HCT116 (cell line): ENCODE data around the gene GPC5. TPM values are rescaled to one million over a fixed set of nuclear protein-coding genes. Genes with fewer than 3 reads are reported as not detected.

ENCODE experiments used
- ATAC-seq: fragments of 200-7000 bp; cut with Tn5 transposase; 2 replicates; pipeline ENCODE4 v1.9.1; 2020; ENCODE audit warnings: mild to moderate bottlenecking, moderate library complexity
- BruUV-seq: library from RNA; stranded (reverse); fragments of 400-500 nt; replicated peaks from 2 replicates; lab custom pipeline; 2021; lab: Mats Ljungman, UMichigan
- CTCF ChIA-PET: fragments of 300-600 bp; sonication (Branson Sonifier 250); formaldehyde crosslinking; loops from one replicate; lab custom pipeline; 2021; ENCODE audit warnings: antibody characterized with exemption; lab: Charles Lee
- POLR2A ChIA-PET: fragments of 300-600, 350-600 bp; sonication (Branson Sonifier 250); formaldehyde crosslinking; loops from one replicate; lab custom pipeline; 2021; ENCODE audit warnings: antibody characterized with exemption; lab: Charles Lee
- RAD21 ChIA-PET, 2 experiments: fragments of 300-600 bp; sonication (Branson Sonifier 250); formaldehyde crosslinking; loops; one replicate each; lab custom pipeline; 2023; ENCODE audit warnings: low total read pairs in 2 of 2; ENCODE audit not compliant: uncharacterized antibody in 2 of 2, unreplicated experiment in 2 of 2, low non-redundant PET in 1 of 2; lab: Charles Lee
- DNase-seq: peaks from one replicate; pipeline ENCODE4 v3.0.0-alpha.2; 2010; ENCODE audit warnings: low read depth, low spot score
- H2AFZ ChIP-seq: fragments of 200-600 bp; shearing (Covaris generic), sonication (generic); 2 replicates; pipeline ENCODE4 v1.6.1; 2017; ENCODE audit warnings: low read depth, mixed run types, mixed read lengths, antibody characterized with exemption, low read length; ENCODE audit not compliant: poor library complexity, severe bottlenecking
- H3K27ac ChIP-seq: 2 replicates; pipeline ENCODE4 v1.5.1; 2012; ENCODE audit warnings: low read depth, low read length
- H3K27me3 ChIP-seq: fragments of 200-600 bp; sonication (generic); 2 replicates; pipeline ENCODE4 v1.6.1; 2016; ENCODE audit warnings: mixed run types, low read length, mixed read lengths; ENCODE audit not compliant: insufficient read depth
- H3K36me3 ChIP-seq, 2 experiments: fragments of 200-500 bp in 1 of 2; fragments of 200-600 bp in 1 of 2; sonication (Bioruptor generic) in 1 of 2; sonication (generic) in 1 of 2; 2 replicates each; pipeline versions ENCODE4 v1.5.1 to v1.6.1; 2014 to 2016; ENCODE audit warnings: low read length in 2 of 2, inconsistent platforms in 1 of 2, mixed read lengths in 1 of 2, mixed run types in 1 of 2; ENCODE audit not compliant: insufficient read depth in 2 of 2, control insufficient read depth in 1 of 2
- H3K4me1 ChIP-seq, 2 experiments: fragments of 200-600 bp in 1 of 2; sonication (generic) in 1 of 2; 2 replicates each; pipeline versions ENCODE4 v1.5.1 to v1.6.1; 2012 to 2017; ENCODE audit warnings: low read length in 2 of 2, inconsistent platforms in 1 of 2, mild to moderate bottlenecking in 1 of 2, mixed read lengths in 1 of 2, mixed run types in 1 of 2, moderate library complexity in 1 of 2; ENCODE audit not compliant: insufficient read depth in 2 of 2, control insufficient read depth in 1 of 2
- H3K4me2 ChIP-seq: fragments of 200-600 bp; sonication (generic); 2 replicates; pipeline ENCODE4 v1.6.1; 2017; ENCODE audit warnings: mixed run types, low read length, mixed read lengths
- H3K4me3 ChIP-seq, 2 experiments: fragments of 200-600 bp in 1 of 2; sonication (generic) in 1 of 2; replicated peaks in 1 of 2; 2 replicates each; pipeline ENCODE4 v1.5.1; 2011 to 2016; ENCODE audit warnings: low read length in 2 of 2, control low read depth in 1 of 2, low read depth in 1 of 2, mild to moderate bottlenecking in 1 of 2, mixed read lengths in 1 of 2, mixed run types in 1 of 2
- H3K79me2 ChIP-seq: fragments of 200-600 bp; sonication (generic); 2 replicates; pipeline ENCODE4 v1.6.1; 2017; ENCODE audit warnings: mild to moderate bottlenecking, mixed run types, low read length, moderate library complexity, mixed read lengths; ENCODE audit not compliant: insufficient read depth
- H3K9ac ChIP-seq: fragments of 200-600 bp; sonication (generic); 2 replicates; pipeline ENCODE4 v1.6.1; 2016; ENCODE audit warnings: low read length, mixed read lengths
- H3K9me2 ChIP-seq: fragments of 200-600 bp; sonication (generic), shearing (Covaris generic); 2 replicates; pipeline ENCODE4 v1.6.1; 2017; ENCODE audit warnings: mixed run types, mild to moderate bottlenecking, moderate library complexity; ENCODE audit not compliant: insufficient read depth
- H3K9me3 ChIP-seq, 2 experiments: fragments of 200-500 bp in 1 of 2; fragments of 200-600 bp in 1 of 2; sonication (Bioruptor generic) in 1 of 2; sonication (generic) in 1 of 2; 2 replicates each; pipeline ENCODE4 v1.6.1; 2014 to 2017; ENCODE audit warnings: low read length in 2 of 2, mixed read lengths in 2 of 2, inconsistent platforms in 1 of 2, low read depth in 1 of 2, mild to moderate bottlenecking in 1 of 2, mixed run types in 1 of 2, moderate library complexity in 1 of 2; ENCODE audit not compliant: control insufficient read depth in 1 of 2, insufficient read depth in 1 of 2
- H4K20me1 ChIP-seq: fragments of 200-600 bp; sonication (generic), shearing (Covaris generic); 2 replicates; pipeline ENCODE4 v1.6.1; 2017; ENCODE audit warnings: mixed run types, mild to moderate bottlenecking, moderate library complexity; ENCODE audit not compliant: insufficient read depth
- EZH2phosphoT487 ChIP-seq: fragments of 200-600 bp; IDR thresholded peaks from 2 replicates; pipeline ENCODE4 v1.6.1; 2018; ENCODE audit warnings: antibody characterized with exemption, borderline replicate concordance
- POLR2AphosphoS5 ChIP-seq: IDR thresholded peaks from 2 replicates; pipeline ENCODE4 v1.6.1; 2011; ENCODE audit warnings: mild to moderate bottlenecking, low read depth, low read length, moderate library complexity
- RAD21 ChIP-seq: IDR thresholded peaks from 2 replicates; pipeline ENCODE4 v1.6.1; 2012; ENCODE audit warnings: low read depth, mild to moderate bottlenecking
- SIN3A ChIP-seq: IDR thresholded peaks from 2 replicates; pipeline ENCODE4 v1.6.1; 2012; ENCODE audit warnings: low read depth
- TCF7L2 ChIP-seq: IDR thresholded peaks from 2 replicates; pipeline ENCODE4 v1.7.0; 2011; ENCODE audit warnings: borderline replicate concordance, inconsistent platforms; ENCODE audit not compliant: insufficient read depth, insufficient read length; ENCODE audit errors: extremely low read depth
- intact Hi-C: fragments of 100-400 bp; cut with micrococcal nuclease; formaldehyde crosslinking; loops from 2 replicates; pipeline ENCODE4 v1.10.0; 2022
- total RNA-seq: library from RNA; stranded (reverse); gene quantifications from one replicate; pipeline ENCODE4 v1.2.1, GENCODE V29; 2021; ENCODE audit not compliant: unreplicated experiment
- TF ChIP-seq, protein P1 (sequence below), 3 experiments: fragments of 200-600 bp in 1 of 3; sonication (generic) in 1 of 3; IDR thresholded peaks in 2 of 3; conservative IDR thresholded peaks in 1 of 3; 2 replicates each; pipeline ENCODE4 v1.5.1; 2012 to 2017; ENCODE audit warnings: low read depth in 2 of 3, low read length in 2 of 3, antibody characterized with exemption in 1 of 3, borderline replicate concordance in 1 of 3, control low read depth in 1 of 3, mild to moderate bottlenecking in 1 of 3, mixed read lengths in 1 of 3, mixed run types in 1 of 3, moderate library complexity in 1 of 3; ENCODE audit not compliant: insufficient read depth in 1 of 3
- TF ChIP-seq, protein P2 (sequence below): IDR thresholded peaks from 2 replicates; pipeline ENCODE4 v1.6.1; 2012

The GPC5 gene
- total RNA-seq, 1 experiment from 2014 or later: not detected

DNA sequence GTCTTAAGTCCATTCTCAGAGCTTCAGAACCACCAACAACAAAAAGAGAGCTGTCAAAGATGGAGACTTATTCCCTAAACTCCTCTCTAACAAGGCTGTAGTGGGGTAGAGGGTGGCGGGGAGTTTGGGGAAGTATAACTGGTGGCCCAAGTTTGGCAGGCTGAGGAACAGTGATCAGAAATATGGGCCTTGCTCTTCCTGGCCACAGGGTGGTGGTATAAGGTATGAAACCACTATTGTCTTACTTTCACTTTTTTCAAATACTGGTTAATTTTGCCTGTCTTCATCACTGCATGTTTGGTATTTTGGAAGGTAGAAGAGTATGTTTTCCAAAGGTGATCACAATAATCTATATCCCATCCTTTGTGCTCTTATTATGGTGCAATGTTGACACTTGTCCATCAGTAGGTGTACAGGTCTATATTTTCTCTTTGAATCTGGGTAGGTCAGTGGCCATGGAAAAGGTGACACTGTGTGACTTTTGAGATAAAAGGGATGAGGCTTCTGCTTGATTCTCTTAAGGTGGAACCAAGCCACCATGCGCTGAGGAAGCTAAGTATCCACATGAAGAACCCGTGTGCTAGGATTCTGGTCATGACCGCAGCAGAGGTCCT lies 23.2 kb upstream of the GPC5 start:
- Histone ChIP-seq H2AFZ (no peak overlapping the region), H3K4me1 (no peaks in the 10 kb centered on the region), H4K20me1 (no peaks in the 10 kb centered on the region), H3K4me2 (no peak overlapping the region), H3K27ac (no peak overlapping the region), H3K9me2 (no peaks in the 10 kb centered on the region), H3K27me3 (peaks cover 3% of the 10 kb centered on the region), H3K9me3 (no peaks in the 10 kb centered on the region), H3K4me3 (no peak overlapping the region), H3K79me2 (no peaks in the 10 kb centered on the region), H3K9ac (no peak overlapping the region), H3K36me3 (no peaks in the 10 kb centered on the region; a peak in 1 of 4 replicates)
- intact Hi-C loops: no loop called here
- BruUV-seq: no TSS peak
- ChIA-PET POLR2A (no interaction called here), RAD21 (no interaction called here), CTCF (interaction anchor here (0.5 kb wide), 1 partner anchor 10 kb away, joined by 5 read pairs; no protein-coding TSS in a partner anchor)
- TF ChIP-seq EZH2phosphoT487 (no peak), TCF7L2 (no peak), RAD21 (peak; percentile 23; the same call in 1 of the 2 replicates)
- TF ChIP-seq, protein P1, sequence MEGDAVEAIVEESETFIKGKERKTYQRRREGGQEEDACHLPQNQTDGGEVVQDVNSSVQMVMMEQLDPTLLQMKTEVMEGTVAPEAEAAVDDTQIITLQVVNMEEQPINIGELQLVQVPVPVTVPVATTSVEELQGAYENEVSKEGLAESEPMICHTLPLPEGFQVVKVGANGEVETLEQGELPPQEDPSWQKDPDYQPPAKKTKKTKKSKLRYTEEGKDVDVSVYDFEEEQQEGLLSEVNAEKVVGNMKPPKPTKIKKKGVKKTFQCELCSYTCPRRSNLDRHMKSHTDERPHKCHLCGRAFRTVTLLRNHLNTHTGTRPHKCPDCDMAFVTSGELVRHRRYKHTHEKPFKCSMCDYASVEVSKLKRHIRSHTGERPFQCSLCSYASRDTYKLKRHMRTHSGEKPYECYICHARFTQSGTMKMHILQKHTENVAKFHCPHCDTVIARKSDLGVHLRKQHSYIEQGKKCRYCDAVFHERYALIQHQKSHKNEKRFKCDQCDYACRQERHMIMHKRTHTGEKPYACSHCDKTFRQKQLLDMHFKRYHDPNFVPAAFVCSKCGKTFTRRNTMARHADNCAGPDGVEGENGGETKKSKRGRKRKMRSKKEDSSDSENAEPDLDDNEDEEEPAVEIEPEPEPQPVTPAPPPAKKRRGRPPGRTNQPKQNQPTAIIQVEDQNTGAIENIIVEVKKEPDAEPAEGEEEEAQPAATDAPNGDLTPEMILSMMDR (IDR thresholded peaks at IDR 0.05 in 2 of 3, conservative IDR thresholded peaks at IDR 0.05 in 1 of 3; ENCODE audit: borderline replicate concordance in 1 of 3, insufficient read depth in 1 of 3, low read depth in 2 of 3, low read length in 2 of 3): peak in 2 of 3 experiments; percentile 55 to 64; a peak in 4 of 6 replicates
- peak; percentile 84 for ATAC-seq
- no peak for DNase-seq

DNA sequence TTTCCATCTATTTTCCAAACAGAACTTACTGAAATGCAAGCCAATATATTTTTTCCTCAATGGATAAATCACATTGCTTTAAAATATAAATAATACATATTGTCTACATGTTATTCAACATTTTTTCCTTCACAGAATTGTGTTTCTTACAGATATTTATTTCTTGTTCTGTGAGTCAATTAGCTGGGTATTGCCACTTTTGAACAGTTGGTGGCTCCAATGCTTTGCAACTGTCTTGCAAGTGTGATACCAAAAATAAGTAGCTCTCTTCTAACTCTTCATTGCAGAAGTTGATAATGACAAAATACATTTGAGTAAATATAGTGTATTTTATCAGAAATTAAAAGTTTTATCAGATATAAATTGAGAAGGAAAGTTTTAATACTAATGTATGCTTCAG lies 17.1 kb upstream of the GPC5 start:
- no TSS peak for BruUV-seq
- POLR2A ChIA-PET: no interaction called here
- no peaks in the 10 kb centered on the region for H4K20me1 ChIP-seq
- intact Hi-C loops: loop anchor here (1.0 kb wide), 1 partner anchor 341 kb away; no protein-coding TSS in a partner anchor
- ATAC-seq (no peak), DNase-seq (no peak)
- H3K4me3 ChIP-seq: no peak overlapping the region
- TF ChIP-seq, protein P1 (IDR thresholded peaks at IDR 0.05 in 2 of 3, conservative IDR thresholded peaks at IDR 0.05 in 1 of 3; ENCODE audit: borderline replicate concordance in 1 of 3, insufficient read depth in 1 of 3, low read depth in 2 of 3, low read length in 2 of 3): peak in 2 of 3 experiments; percentile 18 to 37; a peak in 3 of 6 replicates
- no peak for TF ChIP-seq POLR2AphosphoS5
- TF ChIP-seq RAD21: 0 out of 2 replicates have a peak, but pooled peaks have one; percentile 16
- TF ChIP-seq, protein P2, sequence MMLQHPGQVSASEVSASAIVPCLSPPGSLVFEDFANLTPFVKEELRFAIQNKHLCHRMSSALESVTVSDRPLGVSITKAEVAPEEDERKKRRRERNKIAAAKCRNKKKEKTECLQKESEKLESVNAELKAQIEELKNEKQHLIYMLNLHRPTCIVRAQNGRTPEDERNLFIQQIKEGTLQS: no peak
- no peak for TF ChIP-seq SIN3A
- H2AFZ ChIP-seq: no peak overlapping the region
- H3K9me2 ChIP-seq: no peaks in the 10 kb centered on the region
- CTCF ChIA-PET: interaction anchor here (0.7 to 1.2 kb wide), 6 partner anchors 25 to 400 kb away, joined by 3 to 11 read pairs (median 4); no protein-coding TSS in a partner anchor
- H3K79me2 ChIP-seq: no peaks in the 10 kb centered on the region
- no peak overlapping the region for H3K27ac ChIP-seq
- no peak overlapping the region for H3K4me2 ChIP-seq
- no peak overlapping the region for H3K9ac ChIP-seq
- no peaks in the 10 kb centered on the region for H3K36me3 ChIP-seq
- H3K27me3 ChIP-seq: peaks cover 17% of the 10 kb centered on the region; the same call in 1 of the 2 replicates
- no peaks in the 10 kb centered on the region for H3K4me1 ChIP-seq
- no peaks in the 10 kb centered on the region for H3K9me3 ChIP-seq
- RAD21 ChIA-PET: no interaction called here
